Endothelial cell (in vitro differentiated cells): ENCODE data around the gene SYNDIG1. TPM values are rescaled to one million over a fixed set of nuclear protein-coding genes. Genes with fewer than 3 reads are reported as not detected.

Source experiments
- DNase-seq: peaks from one replicate; pipeline ENCODE4 v3.0.0; 2021; ENCODE audit warnings: low spot score
- H3K27ac Mint-ChIP-seq: one replicate; pipeline ENCODE4 v1.8.0; 2021; ENCODE audit warnings: mixed read lengths, inconsistent platforms; ENCODE audit not compliant: unreplicated experiment
- H3K27me3 Mint-ChIP-seq: one replicate; pipeline ENCODE4 v1.8.0; 2021; ENCODE audit warnings: mild to moderate bottlenecking, moderate library complexity, mixed read lengths, inconsistent platforms; ENCODE audit not compliant: unreplicated experiment
- H3K36me3 Mint-ChIP-seq: one replicate; pipeline ENCODE4 v1.8.0; 2021; ENCODE audit warnings: mild to moderate bottlenecking, low read depth, mixed read lengths, inconsistent platforms; ENCODE audit not compliant: unreplicated experiment
- H3K4me1 Mint-ChIP-seq: one replicate; pipeline ENCODE4 v1.8.0; 2021; ENCODE audit warnings: mild to moderate bottlenecking, mixed read lengths, inconsistent platforms; ENCODE audit not compliant: unreplicated experiment
- H3K4me3 Mint-ChIP-seq: one replicate; pipeline ENCODE4 v1.8.0; 2021; ENCODE audit warnings: mild to moderate bottlenecking, mixed read lengths, inconsistent platforms; ENCODE audit not compliant: unreplicated experiment
- H3K9me3 Mint-ChIP-seq: one replicate; pipeline ENCODE4 v1.8.0; 2021; ENCODE audit warnings: mixed read lengths, inconsistent platforms; ENCODE audit not compliant: unreplicated experiment
- total RNA-seq: library from RNA; stranded (reverse); fragmentation: NEBNext Ultra II Directional; extraction: Animal tissue kit (Norgen Biotek cat#: 25700); gene quantifications from one replicate; pipeline ENCODE4 v1.2.1, GENCODE V29; 2021; ENCODE audit not compliant: unreplicated experiment
- TF ChIP-seq, protein P1 (sequence below): fragments of 200-600 bp; sonication (generic); IDR thresholded peaks from one replicate; pipeline ENCODE4 v1.5.0; 2021; ENCODE audit warnings: antibody characterized with exemption; ENCODE audit not compliant: unreplicated experiment

The SYNDIG1 gene
- total RNA-seq, 1 donor from 2014 or later = 8.1 TPM

DNA sequence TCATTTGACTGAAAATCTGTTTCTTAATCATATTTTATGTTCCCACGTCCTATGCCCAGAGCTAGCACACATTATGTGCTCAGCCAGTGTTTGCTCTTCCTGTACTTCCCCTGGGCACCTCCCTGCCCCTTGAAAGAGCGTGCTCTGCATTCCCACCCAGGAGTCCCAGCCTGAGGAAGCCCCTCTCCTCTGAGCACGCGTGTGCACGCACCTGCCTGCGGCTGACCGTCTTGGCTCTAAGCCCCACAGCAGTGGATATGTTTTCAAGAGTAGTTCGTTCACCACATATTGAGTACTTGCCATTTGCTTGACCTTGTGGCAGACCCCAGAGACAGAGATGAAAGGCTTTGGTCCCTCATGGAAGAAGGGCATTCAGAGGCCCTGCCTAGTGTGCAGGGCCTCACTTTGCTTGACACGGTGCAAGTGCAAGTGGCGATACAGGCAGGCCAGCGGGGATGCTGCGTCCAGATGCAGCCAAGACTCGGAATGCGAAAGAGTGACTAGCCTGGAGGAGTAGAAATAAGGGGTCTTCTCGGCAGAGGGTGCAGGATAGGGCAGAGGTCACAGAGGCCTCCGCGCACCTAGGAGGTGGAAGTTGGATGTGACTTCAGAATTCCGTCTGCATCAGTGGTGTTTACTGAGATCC, 14.1 kb downstream of the SYNDIG1 start:
- Mint-ChIP-seq H3K27me3 (peaks cover 2% of the 10 kb centered on the region), H3K27ac (no peak overlapping the region), H3K4me3 (no peak overlapping the region), H3K9me3 (no peaks in the 10 kb centered on the region), H3K4me1 (peaks cover 16% of the 10 kb centered on the region), H3K36me3 (peaks cover 5% of the 10 kb centered on the region)
- TF ChIP-seq, protein P1, sequence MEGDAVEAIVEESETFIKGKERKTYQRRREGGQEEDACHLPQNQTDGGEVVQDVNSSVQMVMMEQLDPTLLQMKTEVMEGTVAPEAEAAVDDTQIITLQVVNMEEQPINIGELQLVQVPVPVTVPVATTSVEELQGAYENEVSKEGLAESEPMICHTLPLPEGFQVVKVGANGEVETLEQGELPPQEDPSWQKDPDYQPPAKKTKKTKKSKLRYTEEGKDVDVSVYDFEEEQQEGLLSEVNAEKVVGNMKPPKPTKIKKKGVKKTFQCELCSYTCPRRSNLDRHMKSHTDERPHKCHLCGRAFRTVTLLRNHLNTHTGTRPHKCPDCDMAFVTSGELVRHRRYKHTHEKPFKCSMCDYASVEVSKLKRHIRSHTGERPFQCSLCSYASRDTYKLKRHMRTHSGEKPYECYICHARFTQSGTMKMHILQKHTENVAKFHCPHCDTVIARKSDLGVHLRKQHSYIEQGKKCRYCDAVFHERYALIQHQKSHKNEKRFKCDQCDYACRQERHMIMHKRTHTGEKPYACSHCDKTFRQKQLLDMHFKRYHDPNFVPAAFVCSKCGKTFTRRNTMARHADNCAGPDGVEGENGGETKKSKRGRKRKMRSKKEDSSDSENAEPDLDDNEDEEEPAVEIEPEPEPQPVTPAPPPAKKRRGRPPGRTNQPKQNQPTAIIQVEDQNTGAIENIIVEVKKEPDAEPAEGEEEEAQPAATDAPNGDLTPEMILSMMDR = no peak
- DNase-seq = no peak

- no peak overlapping the region for H3K4me3 Mint-ChIP-seq
- DNase-seq = no peak
- H3K36me3 Mint-ChIP-seq = peaks cover 8% of the 10 kb centered on the region
- TF ChIP-seq, protein P1 = no peak
- no peak overlapping the region for H3K27ac Mint-ChIP-seq
- peaks cover 4% of the 10 kb centered on the region for H3K27me3 Mint-ChIP-seq
- H3K4me1 Mint-ChIP-seq = peaks cover 11% of the 10 kb centered on the region
- no peaks in the 10 kb centered on the region for H3K9me3 Mint-ChIP-seq
Observed at GRCh38 chr20:24484081-24484450, 14.6 kb downstream of the SYNDIG1 start.

DNA sequence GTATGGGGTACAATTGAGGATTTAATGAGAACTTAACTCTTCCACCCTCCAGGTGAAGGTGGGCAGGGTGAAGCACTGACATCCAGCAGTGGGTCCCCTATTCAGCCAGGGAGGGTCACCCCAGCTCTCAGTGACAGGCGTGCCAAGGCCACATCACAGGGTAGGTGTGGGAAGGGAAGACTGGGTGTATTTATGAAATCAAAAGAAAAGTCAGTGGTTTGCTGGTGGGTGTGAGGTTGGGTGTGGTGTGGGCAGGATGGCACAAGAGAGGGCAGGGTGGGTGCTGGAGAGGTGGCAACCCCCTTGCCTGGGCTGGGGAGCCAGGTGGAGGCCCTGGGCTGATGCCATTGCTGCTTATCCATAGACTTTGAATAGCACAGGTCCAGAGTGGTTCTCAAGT, 16.6 kb downstream of the SYNDIG1 start:
- H3K27ac Mint-ChIP-seq = no peak overlapping the region
- TF ChIP-seq, protein P1 = no peak
- peaks cover 12% of the 10 kb centered on the region for H3K36me3 Mint-ChIP-seq
- no peaks in the 10 kb centered on the region for H3K9me3 Mint-ChIP-seq
- no peak overlapping the region for H3K4me3 Mint-ChIP-seq
- peaks cover under 1% of the 10 kb centered on the region for H3K4me1 Mint-ChIP-seq
- peaks cover 2% of the 10 kb centered on the region for H3K27me3 Mint-ChIP-seq
- no peak for DNase-seq

DNA sequence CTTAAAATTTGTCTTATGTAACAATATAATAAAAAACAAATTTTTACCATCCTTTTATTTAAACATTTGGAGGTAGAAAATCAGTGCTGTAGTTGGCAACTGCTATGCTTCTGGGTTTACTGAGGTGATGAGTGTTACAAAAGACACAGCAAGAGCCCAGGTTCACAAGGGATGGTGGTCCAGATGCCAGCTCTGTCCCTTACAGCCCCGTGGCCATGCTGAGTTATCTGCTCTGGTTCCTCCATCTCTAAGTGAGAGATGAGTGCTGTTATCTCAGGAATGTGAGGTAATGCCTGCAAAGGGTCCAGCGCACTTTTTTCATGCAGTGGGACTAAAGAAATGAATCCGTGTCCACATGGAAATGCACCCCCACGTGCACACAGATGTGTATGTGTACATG, 17.8 kb downstream of the SYNDIG1 start:
- Mint-ChIP-seq H3K27ac (no peak overlapping the region), H3K4me1 (peaks cover 12% of the 10 kb centered on the region), H3K36me3 (peaks cover 12% of the 10 kb centered on the region), H3K27me3 (peaks cover 2% of the 10 kb centered on the region), H3K4me3 (no peak overlapping the region), H3K9me3 (no peaks in the 10 kb centered on the region)
- no peak for DNase-seq
- TF ChIP-seq, protein P1 = no peak

DNA sequence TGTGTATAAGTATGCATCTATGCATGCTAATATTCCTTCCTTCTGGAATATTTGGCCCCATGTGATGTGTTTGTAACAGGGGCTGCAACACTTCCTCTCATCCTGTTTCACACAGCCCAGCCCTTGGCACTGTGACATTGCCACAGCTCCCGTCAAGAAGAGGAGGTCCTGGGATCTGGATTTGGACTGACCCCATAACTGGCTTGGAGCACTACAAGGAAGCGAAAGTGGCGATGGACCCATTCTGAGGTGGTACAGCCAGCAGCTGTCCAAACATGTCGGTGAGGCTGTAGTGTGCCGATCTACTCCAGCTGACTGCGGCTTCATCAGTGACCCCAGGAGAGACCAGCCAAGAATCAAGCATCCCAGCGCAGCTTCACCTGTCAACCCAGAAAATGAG, 18.2 kb downstream of the SYNDIG1 start:
- no peaks in the 10 kb centered on the region for H3K9me3 Mint-ChIP-seq
- peaks cover 2% of the 10 kb centered on the region for H3K27me3 Mint-ChIP-seq
- H3K4me3 Mint-ChIP-seq = no peak overlapping the region
- no peak for DNase-seq
- peaks cover 12% of the 10 kb centered on the region for H3K36me3 Mint-ChIP-seq
- TF ChIP-seq, protein P1 = no peak
- H3K27ac Mint-ChIP-seq = no peak overlapping the region
- peaks cover 12% of the 10 kb centered on the region for H3K4me1 Mint-ChIP-seq
